HG03064 (cell line): Measurements from ENCODE around the gene UGT2B17.
"Not testable (repeated sequence)": the region's sequence is repeated elsewhere in the genome, so short reads cannot be mapped to it uniquely, and the experiment has no call there.

Experiments
- ATAC-seq: cut with Tn5 transposase; IDR thresholded peaks from one replicate; pipeline ENCODE4 v1.9.1; 2021; ENCODE audit warnings: low read depth; ENCODE audit not compliant: unreplicated experiment

The UGT2B17 gene

GRCh38 chr4:68569466-68570121 lies 6.5 kb downstream of the UGT2B17 start:
- peak; percentile 57 for ATAC-seq

- ATAC-seq, result peak; percentile 18
These were observed 7.1 kb downstream of the UGT2B17 start for GRCh38 chr4:68569036-68569435.

- ATAC-seq, result not testable (repeated sequence)
These were observed 7.6 kb downstream of the UGT2B17 start for GRCh38 chr4:68568535-68568934.

GRCh38 chr4:68566364-68566763 lies 9.8 kb downstream of the UGT2B17 start:
- ATAC-seq, result not testable (repeated sequence)

- not testable (repeated sequence) for ATAC-seq
These were observed 11.0 kb downstream of the UGT2B17 start for GRCh38 chr4:68565082-68565481.

GRCh38 chr4:68560364-68561070 lies 15.6 kb downstream of the UGT2B17 start:
- ATAC-seq, result not testable (repeated sequence)

- peak; percentile 58 for ATAC-seq
These were observed 22.3 kb downstream of the UGT2B17 start for GRCh38 chr4:68553830-68554229.

GRCh38 chr4:68552818-68553811 lies 23.0 kb downstream of the UGT2B17 start:
- ATAC-seq, result peak; percentile 64

- ATAC-seq, result not testable (repeated sequence)
These were observed 33.4 kb downstream of the UGT2B17 start for GRCh38 chr4:68542742-68543141.

GRCh38 chr4:68536375-68536774 lies 39.7 kb downstream of the UGT2B17 start:
- ATAC-seq, result no peak

GRCh38 chr4:68535974-68536373 lies 40.1 kb downstream of the UGT2B17 start:
- ATAC-seq, result no peak

- not testable (repeated sequence) for ATAC-seq
These were observed 53.9 kb downstream of the UGT2B17 start for GRCh38 chr4:68522232-68522631.

- ATAC-seq, result no peak
These were observed 55.1 kb downstream of the UGT2B17 start for GRCh38 chr4:68520985-68521384.

- ATAC-seq, result no peak
These were observed 57.2 kb downstream of the UGT2B17 start for GRCh38 chr4:68518889-68519288.

- ATAC-seq, result not testable (repeated sequence)
These were observed 70.7 kb downstream of the UGT2B17 start for GRCh38 chr4:68505452-68505851.

GRCh38 chr4:68504836-68505235 lies 71.3 kb downstream of the UGT2B17 start:
- ATAC-seq, result not testable (repeated sequence)

GRCh38 chr4:68503462-68503861 lies 72.7 kb downstream of the UGT2B17 start:
- ATAC-seq, result not testable (repeated sequence)

GRCh38 chr4:68499021-68499420 lies 77.1 kb downstream of the UGT2B17 start:
- no peak for ATAC-seq

- ATAC-seq, result peak; percentile 90
These were observed 77.6 kb downstream of the UGT2B17 start for GRCh38 chr4:68498413-68499007.

GRCh38 chr4:68494688-68495087 lies 81.4 kb downstream of the UGT2B17 start:
- no peak for ATAC-seq
